HepG2 (cell line): ENCODE measurements around the gene PPFIA3. TPM values are rescaled to one million over a fixed set of nuclear protein-coding genes. Genes with fewer than 3 reads are reported as not detected.

Source experiments
- ATAC-seq: fragments of 200-7000 bp; cut with Tn5 transposase; 3 replicates; pipeline ENCODE4 v1.9.1; 2020; ENCODE audit warnings: mild to moderate bottlenecking, moderate library complexity
- BruUV-seq: library from RNA; stranded (reverse); fragments of 400-500 nt; replicated peaks from 2 replicates; lab custom pipeline; 2021; lab: Mats Ljungman, UMichigan
- CTCF ChIA-PET: fragments of 300-600 bp; formaldehyde crosslinking; extraction: SDS; loops from one replicate; lab custom pipeline; 2021; ENCODE audit warnings: low total read pairs, inconsistent platforms, low intra/inter-chr PET ratio; lab: Yijun Ruan, JAX
- POLR2A ChIA-PET: fragments of 350-600 bp; sonication (Branson Sonifier 250); formaldehyde crosslinking; loops from one replicate; lab custom pipeline; 2020; ENCODE audit warnings: antibody characterized with exemption, inconsistent platforms; lab: Yijun Ruan, JAX
- DNase-seq: peaks from one replicate; pipeline ENCODE4 v3.0.0-alpha.2; 2015; ENCODE audit warnings: low spot score
- FAIRE-seq: peaks from 3 replicates; lab custom pipeline; 2011; peaks lifted over from hg19 to GRCh38; lab: Jason Lieb, UNC
- H2AFZ ChIP-seq: one replicate; pipeline ENCODE4 v1.6.1; 2011; ENCODE audit warnings: low read length, inconsistent platforms
- H3K27ac ChIP-seq: fragments of 300-600 bp; 3 replicates; pipeline ENCODE4 v1.8.0; 2011; ENCODE audit warnings: mixed run types, mild to moderate bottlenecking, mixed read lengths, low read length, inconsistent platforms; ENCODE audit not compliant: insufficient read depth; ENCODE audit errors: extremely low read length
- H3K27me3 ChIP-seq, 2 experiments: fragments of 200-600 bp in 1 of 2; 2 replicates in 1 of 2; 3 replicates in 1 of 2; pipeline versions ENCODE4 v1.6.0 to v1.8.0; 2011; ENCODE audit warnings: low read length in 2 of 2, mild to moderate bottlenecking in 2 of 2, moderate library complexity in 2 of 2, inconsistent platforms in 1 of 2; ENCODE audit not compliant: insufficient read depth in 2 of 2, control insufficient read depth in 1 of 2
- H3K36me3 ChIP-seq, 2 experiments: fragments of 200-600 bp in 1 of 2; replicated peaks in 1 of 2; 2 replicates in 1 of 2; 3 replicates in 1 of 2; pipeline versions ENCODE4 v1.5.1 to v1.8.0; 2011; ENCODE audit warnings: low read length in 2 of 2, inconsistent platforms in 1 of 2; ENCODE audit not compliant: insufficient read depth in 2 of 2, control insufficient read depth in 1 of 2
- H3K4me1 ChIP-seq: 2 replicates; pipeline ENCODE4 v1.5.1; 2012; ENCODE audit warnings: low read length, inconsistent platforms; ENCODE audit not compliant: insufficient read depth
- H3K4me2 ChIP-seq: 2 replicates; pipeline ENCODE4 v1.6.0; 2011; ENCODE audit warnings: low read depth, low read length, inconsistent platforms
- H3K4me3 ChIP-seq, 3 experiments: fragments of 200-600 bp in 1 of 3; sonication (generic), shearing (Covaris generic) in 1 of 3; replicated peaks in 1 of 3; 2 replicates each; pipeline ENCODE4 v1.5.1; 2011 to 2016; ENCODE audit warnings: low read length in 3 of 3, inconsistent platforms in 2 of 3, low read depth in 2 of 3, mild to moderate bottlenecking in 2 of 3, control low read depth in 1 of 3, mixed read lengths in 1 of 3; ENCODE audit not compliant: insufficient read depth in 1 of 3
- H3K79me2 ChIP-seq: one replicate; pipeline ENCODE4 v1.6.1; 2011; ENCODE audit warnings: low read length, inconsistent platforms; ENCODE audit not compliant: insufficient read depth
- H3K9ac ChIP-seq: 2 replicates; pipeline ENCODE4 v1.6.0; 2011; ENCODE audit warnings: mild to moderate bottlenecking, low read depth, low read length, inconsistent platforms; ENCODE audit not compliant: insufficient read depth
- H3K9me3 ChIP-seq: 2 replicates; pipeline ENCODE4 v1.5.1; 2012; ENCODE audit warnings: mild to moderate bottlenecking, low read length
- H4K20me1 ChIP-seq: 2 replicates; pipeline ENCODE4 v1.6.0; 2011; ENCODE audit warnings: inconsistent platforms, mild to moderate bottlenecking, low read length, moderate library complexity; ENCODE audit not compliant: insufficient read depth
- ERF ChIP-seq: IDR thresholded peaks from 2 replicates; pipeline ENCODE4 v1.6.1; 2018; ENCODE audit warnings: missing biosample characterization, missing genetic modification reagents
- GTF2F1 ChIP-seq: fragments of 150-350 bp; IDR thresholded peaks from 2 replicates; pipeline ENCODE4 v1.6.1; 2014; ENCODE audit warnings: low read length
- HNF4A ChIP-seq: sonication (generic); formaldehyde crosslinking; IDR thresholded peaks from 2 replicates; pipeline ENCODE4 v1.4.0; 2020; ENCODE audit warnings: missing genetic modification reagents
- KDM4B ChIP-seq: sonication (generic); formaldehyde crosslinking; IDR thresholded peaks from 2 replicates; pipeline ENCODE4 v1.4.0; 2020; ENCODE audit warnings: missing genetic modification reagents
- NFRKB ChIP-seq: fragments of 450-650 bp; IDR thresholded peaks from 2 replicates; pipeline ENCODE4 v1.6.1; 2017
- RFX1 ChIP-seq: fragments of 450-650 bp; IDR thresholded peaks from 2 replicates; pipeline ENCODE4 v1.6.1; 2017
- THYN1 ChIP-seq: sonication (generic); formaldehyde crosslinking; IDR thresholded peaks from 2 replicates; pipeline ENCODE4 v1.8.1; 2023; ENCODE audit warnings: low read depth, mild to moderate bottlenecking, moderate library complexity, missing genetic modification reagents, borderline replicate concordance
- ZNF597 ChIP-seq: sonication (generic); formaldehyde crosslinking; IDR thresholded peaks from 2 replicates; pipeline ENCODE4 v1.5.0; 2020; ENCODE audit warnings: missing genetic modification reagents
- ZNF816 ChIP-seq: sonication (generic); formaldehyde crosslinking; IDR thresholded peaks from 2 replicates; pipeline ENCODE4 v1.8.0; 2022; ENCODE audit warnings: missing genetic modification reagents, mild to moderate bottlenecking, borderline replicate concordance
- ZSCAN20 ChIP-seq: sonication (generic); formaldehyde crosslinking; IDR thresholded peaks from 2 replicates; pipeline ENCODE4 v1.4.0; 2020; ENCODE audit warnings: missing genetic modification reagents, mild to moderate bottlenecking, borderline replicate concordance
- ZZZ3 ChIP-seq: sonication (generic); formaldehyde crosslinking; IDR thresholded peaks from 2 replicates; pipeline ENCODE4 v1.4.0; 2020; ENCODE audit warnings: missing genetic modification reagents, mild to moderate bottlenecking, borderline replicate concordance
- WGBS: methylation state at CpG from one replicate; pipeline ENCODE4 v1.1.6; 2017; ENCODE audit warnings: low lambda C conversion rate; 5-methylcytosine and 5-hydroxymethylcytosine counted together
- in situ Hi-C: cut with HindIII; loops from 2 replicates; pipeline ENCODE4 v1.10.0; 2017; ENCODE audit warnings: low pct_unique_long_range_greater_than_20kb; ENCODE audit not compliant: extremely low pct_ligation_motif_present
- intact Hi-C: fragments of 100-400 bp; cut with micrococcal nuclease; formaldehyde crosslinking; loops from one replicate; pipeline ENCODE4 v1.10.0; 2022; ENCODE audit not compliant: unreplicated experiment
- polyA plus RNA-seq, 8 experiments: library from polyadenylated mRNA; depleted of rRNA in 3 of 8; stranded (reverse) in 7 of 8; unstranded in 1 of 8; fragments of >200 nt; fragmentation: Illumina TruSeq in 4 of 8; extraction: Trizol in 4 of 8; gene quantifications; 2 replicates each; pipeline versions ENCODE4 v1.2.1 to v1.2.3, GENCODE V29; 2011 to 2016; ENCODE audit warnings: low read depth in 4 of 8, missing spikeins in 1 of 8, mixed read lengths in 1 of 8; ENCODE audit not compliant: insufficient read depth in 1 of 8
- total RNA-seq, 5 experiments: library from RNA; depleted of rRNA; stranded (reverse); fragments of >200 nt; fragmentation: Illumina TruSeq; extraction: Trizol; gene quantifications; 2 replicates each; pipeline ENCODE4 v1.2.3, GENCODE V29; 2016; ENCODE audit warnings: low read depth in 1 of 5

Gene PPFIA3
- total and polyA plus RNA-seq, 2 of the 13 experiments (the other 11 are each of a cell fraction or from before 2014, with no cell fraction given): 6.7 to 8.6 TPM

GRCh38 chr19:49168421-49168820, 49.1 kb downstream of the PPFIA3 start:
- no peaks in the 10 kb centered on the region for H3K9me3 ChIP-seq
- no peak overlapping the region for H3K4me3 ChIP-seq
- no peak overlapping the region for H3K9ac ChIP-seq
- H4K20me1 ChIP-seq: no peaks in the 10 kb centered on the region
- no peak overlapping the region for H3K27ac ChIP-seq
- H3K36me3 ChIP-seq: no peaks in the 10 kb centered on the region
- H3K4me1 ChIP-seq: peaks cover 22% of the 10 kb centered on the region
- H3K27me3 ChIP-seq: no peaks in the 10 kb centered on the region
- no peak overlapping the region for H3K4me2 ChIP-seq
- no peaks in the 10 kb centered on the region for H3K79me2 ChIP-seq
- no peak overlapping the region for H2AFZ ChIP-seq
- WGBS: 92% methylated on average over 20 of the region's 23 CpGs
- ATAC-seq (no peak), FAIRE-seq (no peak), DNase-seq (no peak)
- BruUV-seq: no TSS peak
- ChIA-PET CTCF (no interaction called here), POLR2A (no interaction called here)
- intact Hi-C loops (no loop called here), in situ Hi-C loops (no loop called here)
- no peak for TF ChIP-seq ERF (CRISPR knock-in tag)
- TF ChIP-seq HNF4A (CRISPR knock-in tag): no peak
- TF ChIP-seq ZSCAN20 (CRISPR knock-in tag): no peak
- no peak for TF ChIP-seq RFX1
- no peak for TF ChIP-seq ZNF816 (CRISPR knock-in tag)
- TF ChIP-seq KDM4B (CRISPR knock-in tag): no peak
- TF ChIP-seq ZNF597 (CRISPR knock-in tag): no peak
- no peak for TF ChIP-seq GTF2F1
- TF ChIP-seq THYN1 (CRISPR knock-in tag): no peak
- no peak for TF ChIP-seq NFRKB
- no peak for TF ChIP-seq ZZZ3 (CRISPR knock-in tag)
